ENCODE data around the gene ZSCAN30. TPM values are rescaled to one million over a fixed set of nuclear protein-coding genes. Genes with fewer than 3 reads are reported as not detected.

ZSCAN30 gene
- 10 to 100 TPM; 15.4 to 21.0 (median 16.4) TPM for total RNA-seq
- total RNA-seq (2013) = 23.4 TPM

DNA sequence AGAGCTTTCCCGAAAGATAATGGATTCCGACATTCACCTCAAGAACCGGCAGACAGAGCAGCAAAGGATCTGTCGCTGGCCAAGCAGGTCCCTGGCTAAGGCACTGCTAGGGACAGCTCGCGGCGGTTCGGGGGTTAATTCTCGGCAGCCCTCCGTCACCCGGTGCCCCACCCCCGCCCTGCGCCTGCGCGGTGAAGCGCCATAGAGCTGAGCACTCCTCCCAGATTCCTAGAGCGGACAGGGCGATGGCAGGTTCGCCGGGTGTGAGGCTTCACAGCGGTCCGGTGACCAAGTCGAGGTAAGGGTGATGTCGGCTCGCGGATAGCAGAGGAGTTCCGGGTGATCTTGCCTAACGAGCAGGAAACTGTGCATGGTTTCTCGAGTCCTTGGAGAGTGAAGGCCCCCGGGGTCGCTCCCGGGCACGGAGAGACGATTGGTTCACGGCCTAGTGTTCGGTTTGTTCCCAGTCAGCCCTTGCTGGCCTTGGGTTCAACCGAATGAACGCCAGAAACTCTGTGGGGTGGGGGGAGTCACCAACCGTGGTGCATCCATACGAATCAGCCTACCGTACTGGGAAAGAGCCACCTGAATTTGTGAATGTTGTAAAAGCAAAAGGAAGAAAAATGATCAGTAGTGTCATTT lies at the start of gene ZSCAN30:
TSS of gene ZSCAN30 (minus strand) at position 136 of the 642 bp plus-strand sequence. CDS start 25,877 bp downstream, outside the sequence.
- Histone ChIP-seq H3K4me3 (ENCODE audit: low read length) (peak within 1 kb of the TSS; percentile 61), H3K27me3 (ENCODE audit: control insufficient read depth, insufficient read depth, low read length) (no peaks in the 10 kb centered on the region), H3K36me3 (ENCODE audit: control insufficient read depth, insufficient read depth, low read length) (peaks cover 5% of the 10 kb centered on the region), H3K27ac (ENCODE audit: low read length) (peak within 1 kb of the TSS; percentile 75), H3K9me3 (ENCODE audit: control insufficient read depth, insufficient read depth, low read length) (no peaks in the 10 kb centered on the region), H3K4me1 (ENCODE audit: control insufficient read depth, insufficient read depth, low read length) (peaks cover 17% of the 10 kb centered on the region)
- H3K27ac Mint-ChIP-seq = peak within 1 kb of the TSS; percentile 97 to 98
- WGBS (ENCODE audit: insufficient coverage) = under 1% methylated on average over 41 of the region's 41 CpGs
- intact Hi-C loops (cut with micrococcal nuclease) = loop anchor here (1.0 kb wide), 3 partner anchors 23 to 54 kb away; partner anchors contain the start of gene ZNF24
- ATAC-seq (peak; percentile 93 to 99 (median 96)), DNase-seq (peak; percentile 95 to 97)
- no peaks in the 10 kb centered on the region for H3K27me3 Mint-ChIP-seq (ENCODE audit: low read depth in 2 of 2)
- peaks cover 56 to 61% of the 10 kb centered on the region in 2 donors for H3K4me1 Mint-ChIP-seq
- H3K9me3 Mint-ChIP-seq = peaks cover 2 to 3% of the 10 kb centered on the region in 2 donors
- H3K4me3 Mint-ChIP-seq = peak within 1 kb of the TSS; percentile 99
- TF ChIP-seq, protein P1, sequence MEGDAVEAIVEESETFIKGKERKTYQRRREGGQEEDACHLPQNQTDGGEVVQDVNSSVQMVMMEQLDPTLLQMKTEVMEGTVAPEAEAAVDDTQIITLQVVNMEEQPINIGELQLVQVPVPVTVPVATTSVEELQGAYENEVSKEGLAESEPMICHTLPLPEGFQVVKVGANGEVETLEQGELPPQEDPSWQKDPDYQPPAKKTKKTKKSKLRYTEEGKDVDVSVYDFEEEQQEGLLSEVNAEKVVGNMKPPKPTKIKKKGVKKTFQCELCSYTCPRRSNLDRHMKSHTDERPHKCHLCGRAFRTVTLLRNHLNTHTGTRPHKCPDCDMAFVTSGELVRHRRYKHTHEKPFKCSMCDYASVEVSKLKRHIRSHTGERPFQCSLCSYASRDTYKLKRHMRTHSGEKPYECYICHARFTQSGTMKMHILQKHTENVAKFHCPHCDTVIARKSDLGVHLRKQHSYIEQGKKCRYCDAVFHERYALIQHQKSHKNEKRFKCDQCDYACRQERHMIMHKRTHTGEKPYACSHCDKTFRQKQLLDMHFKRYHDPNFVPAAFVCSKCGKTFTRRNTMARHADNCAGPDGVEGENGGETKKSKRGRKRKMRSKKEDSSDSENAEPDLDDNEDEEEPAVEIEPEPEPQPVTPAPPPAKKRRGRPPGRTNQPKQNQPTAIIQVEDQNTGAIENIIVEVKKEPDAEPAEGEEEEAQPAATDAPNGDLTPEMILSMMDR (IDR thresholded peaks at IDR 0.05) = no peak
- no peaks in the 10 kb centered on the region for H3K36me3 Mint-ChIP-seq

DNA sequence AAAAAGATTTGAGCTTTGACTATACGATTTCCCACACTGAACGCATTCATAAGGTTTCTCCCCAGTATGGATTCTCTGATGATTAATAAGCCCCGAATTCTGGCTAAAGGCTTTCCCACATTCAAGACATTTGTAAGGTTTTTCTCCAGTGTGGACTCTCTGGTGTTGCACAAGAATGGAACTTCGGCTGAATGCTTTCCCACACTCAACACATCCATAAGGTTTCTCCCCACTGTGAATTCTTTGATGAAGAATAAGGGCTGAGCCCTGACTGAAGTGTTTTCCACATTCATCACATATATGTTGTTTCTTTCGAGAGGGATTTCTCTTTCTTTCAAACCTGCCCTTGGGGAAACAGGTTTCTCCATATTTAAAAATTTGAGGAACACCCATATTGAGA lies 47.3 kb upstream of the ZSCAN30 start:
- H3K9me3 Mint-ChIP-seq = no peaks in the 10 kb centered on the region
- no peak for ATAC-seq
- WGBS (ENCODE audit: insufficient coverage) = 92% methylated on average over 5 of the region's 5 CpGs
- intact Hi-C loops (cut with micrococcal nuclease) = no loop called here
- H3K27me3 Mint-ChIP-seq (ENCODE audit: low read depth in 2 of 2) = no peaks in the 10 kb centered on the region
- Histone ChIP-seq H3K4me1 (ENCODE audit: control insufficient read depth, insufficient read depth, low read length) (no peaks in the 10 kb centered on the region), H3K27ac (ENCODE audit: low read length) (no peak overlapping the region), H3K27me3 (ENCODE audit: control insufficient read depth, insufficient read depth, low read length) (no peaks in the 10 kb centered on the region), H3K36me3 (ENCODE audit: control insufficient read depth, insufficient read depth, low read length) (peaks cover 73% of the 10 kb centered on the region), H3K9me3 (ENCODE audit: control insufficient read depth, insufficient read depth, low read length) (no peaks in the 10 kb centered on the region), H3K4me3 (ENCODE audit: low read length) (no peak overlapping the region)
- H3K36me3 Mint-ChIP-seq = peaks cover 15% of the 10 kb centered on the region
- DNase-seq = no peak
- TF ChIP-seq, protein P1 (IDR thresholded peaks at IDR 0.05) = no peak
- peak overlapping the region; percentile 13 to 17 for H3K27ac Mint-ChIP-seq
- H3K4me3 Mint-ChIP-seq = no peak overlapping the region
- peaks cover 34 to 41% of the 10 kb centered on the region in 2 donors for H3K4me1 Mint-ChIP-seq

DNA sequence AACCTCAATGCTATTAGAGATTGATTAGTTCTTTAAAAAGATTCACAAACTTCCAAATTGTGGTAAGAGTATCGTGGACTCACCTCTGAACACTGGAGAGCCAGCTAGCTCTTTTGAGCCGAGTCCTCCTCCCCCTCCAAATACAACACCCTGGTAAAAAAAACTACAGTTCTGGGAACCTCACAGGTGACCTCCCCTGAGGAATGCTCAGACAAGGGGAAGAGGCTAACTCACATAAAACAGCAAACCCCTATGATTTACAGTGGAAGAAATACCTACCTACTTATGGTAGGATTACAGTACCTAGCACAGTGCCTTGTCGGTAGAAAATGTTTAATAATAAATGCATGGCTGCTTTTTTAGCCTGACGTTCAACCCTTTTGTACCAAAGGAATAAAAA lies 45.8 kb upstream of the ZSCAN30 start:
- TF ChIP-seq, protein P1 (IDR thresholded peaks at IDR 0.05) = no peak
- H3K27ac ChIP-seq (ENCODE audit: low read length) = no peak overlapping the region
- 100% methylated on average over 4 of the region's 4 CpGs for WGBS (ENCODE audit: insufficient coverage)
- Mint-ChIP-seq H3K36me3 (peaks cover 15% of the 10 kb centered on the region), H3K27me3 (ENCODE audit: low read depth in 2 of 2) (no peaks in the 10 kb centered on the region), H3K4me1 (peaks cover 32 to 41% of the 10 kb centered on the region in 2 donors), H3K27ac (peak overlapping the region in 1 of 2 donors; percentile 17), H3K4me3 (no peak overlapping the region), H3K9me3 (no peaks in the 10 kb centered on the region)
- H3K9me3 ChIP-seq (ENCODE audit: control insufficient read depth, insufficient read depth, low read length) = no peaks in the 10 kb centered on the region
- DNase-seq (no peak), ATAC-seq (no peak)
- no peak overlapping the region for H3K4me3 ChIP-seq (ENCODE audit: low read length)
- intact Hi-C loops (cut with micrococcal nuclease) = no loop called here
- peaks cover 81% of the 10 kb centered on the region for H3K36me3 ChIP-seq (ENCODE audit: control insufficient read depth, insufficient read depth, low read length)
- no peaks in the 10 kb centered on the region for H3K27me3 ChIP-seq (ENCODE audit: control insufficient read depth, insufficient read depth, low read length)
- no peaks in the 10 kb centered on the region for H3K4me1 ChIP-seq (ENCODE audit: control insufficient read depth, insufficient read depth, low read length)
